Glutamatergic neuron (in vitro differentiated cells): ENCODE measurements around the gene PDCL3. TPM values are rescaled to one million over a fixed set of nuclear protein-coding genes. Genes with fewer than 3 reads are reported as not detected.

Experiments used
- DNase-seq: peaks from one replicate; pipeline ENCODE4 v3.0.0; 2022
- H3K27ac Mint-ChIP-seq: one replicate; pipeline ENCODE4 v1.8.0; 2020; ENCODE audit warnings: mild to moderate bottlenecking, mixed read lengths, inconsistent platforms; ENCODE audit not compliant: unreplicated experiment
- H3K27me3 Mint-ChIP-seq: one replicate; pipeline ENCODE4 v1.8.0; 2020; ENCODE audit warnings: mild to moderate bottlenecking, moderate library complexity, mixed read lengths, inconsistent platforms; ENCODE audit not compliant: unreplicated experiment
- H3K36me3 Mint-ChIP-seq: one replicate; pipeline ENCODE4 v1.8.0; 2020; ENCODE audit warnings: mild to moderate bottlenecking, mixed read lengths, inconsistent platforms; ENCODE audit not compliant: unreplicated experiment
- H3K4me1 Mint-ChIP-seq: one replicate; pipeline ENCODE4 v1.8.0; 2020; ENCODE audit warnings: mild to moderate bottlenecking, low read depth, mixed read lengths, inconsistent platforms; ENCODE audit not compliant: unreplicated experiment
- H3K4me3 Mint-ChIP-seq: one replicate; pipeline ENCODE4 v1.8.0; 2020; ENCODE audit warnings: mild to moderate bottlenecking, mixed read lengths, inconsistent platforms; ENCODE audit not compliant: unreplicated experiment
- H3K9me3 Mint-ChIP-seq: one replicate; pipeline ENCODE4 v1.8.0; 2020; ENCODE audit warnings: mild to moderate bottlenecking, moderate library complexity, mixed read lengths, inconsistent platforms; ENCODE audit not compliant: unreplicated experiment
- total RNA-seq: library from RNA; stranded (reverse); fragmentation: NEBNext Ultra II Directional; extraction: Animal tissue kit (Norgen Biotek cat#: 25700); gene quantifications from one replicate; pipeline ENCODE4 v1.2.1, GENCODE V29; 2021; ENCODE audit not compliant: unreplicated experiment
- TF ChIP-seq, protein P1 (sequence below): fragments of 200-600 bp; sonication (generic); IDR thresholded peaks from one replicate; pipeline ENCODE4 v1.5.0; 2021; ENCODE audit not compliant: partially characterized antibody, unreplicated experiment

The PDCL3 gene
- total RNA-seq, 1 donor from 2014 or later: 24.9 TPM

DNA sequence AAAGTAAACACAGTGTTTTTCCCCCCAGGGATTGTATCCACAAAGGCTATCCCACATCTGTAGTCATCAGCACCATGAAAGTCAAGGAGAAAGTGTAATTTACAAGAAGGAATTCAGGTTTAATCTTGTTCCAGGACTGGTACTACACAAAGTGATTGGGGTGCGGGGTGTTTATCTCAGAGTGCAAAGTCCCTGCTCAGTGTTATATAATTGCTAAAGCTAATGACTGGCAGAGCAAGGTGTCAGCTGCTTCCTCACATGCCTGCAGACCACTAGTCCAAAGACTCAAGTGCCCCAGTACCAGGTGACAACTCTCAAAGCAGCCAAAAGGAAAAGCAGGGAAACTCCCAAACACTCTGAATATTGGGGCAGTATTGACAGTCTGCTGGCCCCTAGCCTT, 40.4 kb upstream of the PDCL3 start:
- Mint-ChIP-seq H3K4me3 (no peak overlapping the region), H3K27me3 (peaks cover 4% of the 10 kb centered on the region)
- no peak for DNase-seq

DNA sequence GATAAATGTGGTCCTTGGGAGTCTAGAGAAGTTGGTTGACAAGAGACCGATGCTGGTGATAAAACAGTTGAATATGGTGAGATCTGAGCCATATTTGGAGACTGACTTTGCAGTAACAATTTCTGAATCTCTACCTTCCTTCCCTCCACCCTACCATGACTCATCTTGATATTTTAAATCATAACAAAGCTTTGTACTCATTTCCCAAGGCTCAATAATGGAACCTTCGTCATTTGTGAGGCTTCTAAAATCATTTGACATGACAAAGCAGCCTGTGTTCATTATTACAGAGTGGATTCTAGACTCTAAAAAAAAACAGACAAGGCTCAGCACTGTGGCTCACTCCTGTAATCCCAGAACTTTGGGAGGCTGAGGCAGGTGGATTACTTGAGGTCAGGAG, 38.5 kb upstream of the PDCL3 start:
- no peak for DNase-seq
- no peaks in the 10 kb centered on the region for H3K4me1 Mint-ChIP-seq
- H3K4me3 Mint-ChIP-seq: no peak overlapping the region
- H3K27ac Mint-ChIP-seq: no peak overlapping the region
- peaks cover 1% of the 10 kb centered on the region for H3K27me3 Mint-ChIP-seq
- H3K9me3 Mint-ChIP-seq: peaks cover 2% of the 10 kb centered on the region
- H3K36me3 Mint-ChIP-seq: no peaks in the 10 kb centered on the region
- TF ChIP-seq, protein P1, sequence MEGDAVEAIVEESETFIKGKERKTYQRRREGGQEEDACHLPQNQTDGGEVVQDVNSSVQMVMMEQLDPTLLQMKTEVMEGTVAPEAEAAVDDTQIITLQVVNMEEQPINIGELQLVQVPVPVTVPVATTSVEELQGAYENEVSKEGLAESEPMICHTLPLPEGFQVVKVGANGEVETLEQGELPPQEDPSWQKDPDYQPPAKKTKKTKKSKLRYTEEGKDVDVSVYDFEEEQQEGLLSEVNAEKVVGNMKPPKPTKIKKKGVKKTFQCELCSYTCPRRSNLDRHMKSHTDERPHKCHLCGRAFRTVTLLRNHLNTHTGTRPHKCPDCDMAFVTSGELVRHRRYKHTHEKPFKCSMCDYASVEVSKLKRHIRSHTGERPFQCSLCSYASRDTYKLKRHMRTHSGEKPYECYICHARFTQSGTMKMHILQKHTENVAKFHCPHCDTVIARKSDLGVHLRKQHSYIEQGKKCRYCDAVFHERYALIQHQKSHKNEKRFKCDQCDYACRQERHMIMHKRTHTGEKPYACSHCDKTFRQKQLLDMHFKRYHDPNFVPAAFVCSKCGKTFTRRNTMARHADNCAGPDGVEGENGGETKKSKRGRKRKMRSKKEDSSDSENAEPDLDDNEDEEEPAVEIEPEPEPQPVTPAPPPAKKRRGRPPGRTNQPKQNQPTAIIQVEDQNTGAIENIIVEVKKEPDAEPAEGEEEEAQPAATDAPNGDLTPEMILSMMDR: no peak

More for the DNA sequence above, 40.4 kb upstream of the PDCL3 start:
- H3K27ac Mint-ChIP-seq: no peak overlapping the region
- TF ChIP-seq, protein P1: no peak
- no peaks in the 10 kb centered on the region for H3K4me1 Mint-ChIP-seq
- no peaks in the 10 kb centered on the region for H3K36me3 Mint-ChIP-seq
- H3K9me3 Mint-ChIP-seq: peaks cover 2% of the 10 kb centered on the region

DNA sequence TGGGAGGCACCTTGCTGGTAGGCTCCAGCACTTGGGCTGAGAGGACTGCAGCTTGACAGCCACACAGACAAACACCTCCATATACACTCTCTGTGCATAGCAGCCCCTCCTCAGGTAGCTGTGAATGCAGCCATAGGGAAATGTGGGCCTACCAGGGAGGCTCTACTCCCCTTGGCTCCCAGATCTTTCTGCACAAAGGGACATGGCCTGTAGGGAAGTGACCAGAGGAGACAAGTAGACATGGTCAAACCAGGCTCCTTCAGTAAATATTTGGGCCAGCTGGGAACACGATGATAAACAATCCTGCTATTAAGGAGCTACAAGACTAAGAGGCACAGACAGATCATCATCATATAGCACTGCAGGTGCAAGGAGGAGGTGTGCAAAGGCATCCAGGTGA, 35.9 kb upstream of the PDCL3 start:
- Mint-ChIP-seq H3K27ac (no peak overlapping the region), H3K9me3 (peaks cover 2% of the 10 kb centered on the region), H3K27me3 (no peaks in the 10 kb centered on the region), H3K36me3 (no peaks in the 10 kb centered on the region), H3K4me3 (no peak overlapping the region), H3K4me1 (no peaks in the 10 kb centered on the region)
- TF ChIP-seq, protein P1: no peak
- no peak for DNase-seq

DNA sequence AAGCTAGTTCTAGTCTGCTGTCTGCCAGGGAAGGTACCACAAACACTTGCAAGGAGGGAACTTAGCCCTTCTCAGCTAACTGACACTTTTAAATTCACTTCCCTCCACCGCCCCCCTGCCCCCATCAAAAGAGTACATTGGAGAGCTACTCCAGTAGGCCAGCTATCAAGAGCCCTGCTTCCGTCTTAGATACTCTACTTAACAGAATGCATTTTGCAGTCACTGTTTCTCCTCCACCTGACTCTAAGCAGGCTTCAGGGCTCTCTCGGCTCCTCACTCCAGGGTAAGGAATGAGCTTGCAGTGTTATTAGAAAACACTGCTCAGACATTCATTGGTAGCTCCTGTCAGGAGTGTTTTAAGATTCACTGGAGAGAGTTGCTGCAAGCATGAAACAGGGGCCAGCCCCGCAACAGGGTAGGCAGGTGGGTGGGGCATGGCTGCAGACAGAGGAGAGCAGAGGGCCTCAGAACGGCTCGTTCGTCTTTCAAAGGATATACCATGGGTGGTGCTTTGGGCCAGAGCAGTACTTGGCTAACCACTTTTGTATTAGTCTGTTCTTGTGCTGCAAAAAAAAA, 35.3 kb upstream of the PDCL3 start:
- peaks cover 2% of the 10 kb centered on the region for H3K9me3 Mint-ChIP-seq
- TF ChIP-seq, protein P1: no peak

DNA sequence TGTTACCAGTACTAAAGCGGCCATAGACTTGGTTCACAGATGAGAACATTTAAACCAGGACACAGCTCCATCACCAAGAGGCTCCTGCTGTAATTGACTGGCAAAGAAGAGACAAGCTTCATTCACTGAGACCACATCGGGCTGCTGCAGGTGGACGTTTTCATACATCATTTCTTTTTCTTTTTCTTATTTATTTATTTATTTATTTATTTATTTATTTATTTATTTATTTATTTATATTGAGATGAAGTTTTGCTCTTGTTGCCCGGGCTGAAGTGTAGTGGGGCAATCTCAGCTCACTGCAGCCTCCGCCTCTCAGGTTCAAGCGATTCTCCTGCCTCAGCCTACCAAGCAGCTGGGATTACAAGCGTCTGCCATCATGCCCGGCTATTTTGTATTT, 33.6 kb upstream of the PDCL3 start:
- Mint-ChIP-seq H3K36me3 (no peaks in the 10 kb centered on the region), H3K4me3 (no peak overlapping the region), H3K27me3 (peaks cover 4% of the 10 kb centered on the region), H3K27ac (no peak overlapping the region), H3K4me1 (no peaks in the 10 kb centered on the region), H3K9me3 (peaks cover 2% of the 10 kb centered on the region)
- TF ChIP-seq, protein P1: no peak
- DNase-seq: no peak

More for the DNA sequence above, 35.3 kb upstream of the PDCL3 start:
- Mint-ChIP-seq H3K27me3 (no peaks in the 10 kb centered on the region), H3K4me3 (no peak overlapping the region), H3K27ac (no peak overlapping the region), H3K4me1 (no peaks in the 10 kb centered on the region), H3K36me3 (no peaks in the 10 kb centered on the region)
- DNase-seq: no peak
